ENCODE measurements around the gene EPHA2.

DNA sequence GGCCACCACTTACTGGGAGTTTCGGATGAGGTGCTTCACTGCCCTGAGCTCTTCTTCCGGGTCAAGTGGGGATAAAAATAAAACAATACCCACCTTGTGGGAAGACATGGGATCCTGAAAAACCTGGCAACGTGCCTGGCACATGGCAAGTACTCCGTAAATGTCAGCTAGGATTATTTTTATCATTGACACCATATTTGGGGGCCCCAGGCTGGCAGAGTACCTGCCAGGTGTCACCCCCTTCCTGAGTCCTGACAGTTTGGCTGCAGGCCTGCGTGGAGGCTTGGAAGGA lies 9.2 kb upstream of the EPHA2 start:
- TF ChIP-seq, protein P1, sequence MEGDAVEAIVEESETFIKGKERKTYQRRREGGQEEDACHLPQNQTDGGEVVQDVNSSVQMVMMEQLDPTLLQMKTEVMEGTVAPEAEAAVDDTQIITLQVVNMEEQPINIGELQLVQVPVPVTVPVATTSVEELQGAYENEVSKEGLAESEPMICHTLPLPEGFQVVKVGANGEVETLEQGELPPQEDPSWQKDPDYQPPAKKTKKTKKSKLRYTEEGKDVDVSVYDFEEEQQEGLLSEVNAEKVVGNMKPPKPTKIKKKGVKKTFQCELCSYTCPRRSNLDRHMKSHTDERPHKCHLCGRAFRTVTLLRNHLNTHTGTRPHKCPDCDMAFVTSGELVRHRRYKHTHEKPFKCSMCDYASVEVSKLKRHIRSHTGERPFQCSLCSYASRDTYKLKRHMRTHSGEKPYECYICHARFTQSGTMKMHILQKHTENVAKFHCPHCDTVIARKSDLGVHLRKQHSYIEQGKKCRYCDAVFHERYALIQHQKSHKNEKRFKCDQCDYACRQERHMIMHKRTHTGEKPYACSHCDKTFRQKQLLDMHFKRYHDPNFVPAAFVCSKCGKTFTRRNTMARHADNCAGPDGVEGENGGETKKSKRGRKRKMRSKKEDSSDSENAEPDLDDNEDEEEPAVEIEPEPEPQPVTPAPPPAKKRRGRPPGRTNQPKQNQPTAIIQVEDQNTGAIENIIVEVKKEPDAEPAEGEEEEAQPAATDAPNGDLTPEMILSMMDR (IDR thresholded peaks at IDR 0.05; ENCODE audit: extremely low read depth in 1 of 2, insufficient read depth in 1 of 2, low read depth in 1 of 2, low read length in 2 of 2): no peak
- no peak for TF ChIP-seq EZH2 (IDR thresholded peaks at IDR 0.05; ENCODE audit: borderline replicate concordance, low read depth, low read length, severe bottlenecking)
- TF ChIP-seq POLR2A (IDR thresholded peaks at IDR 0.05; ENCODE audit: low read depth, low read length): no peak
- TF ChIP-seq, protein P2, sequence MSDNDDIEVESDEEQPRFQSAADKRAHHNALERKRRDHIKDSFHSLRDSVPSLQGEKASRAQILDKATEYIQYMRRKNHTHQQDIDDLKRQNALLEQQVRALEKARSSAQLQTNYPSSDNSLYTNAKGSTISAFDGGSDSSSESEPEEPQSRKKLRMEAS (IDR thresholded peaks at IDR 0.05; ENCODE audit: insufficient read depth, insufficient read length): no peak
- TF ChIP-seq MYC (IDR thresholded peaks at IDR 0.05; ENCODE audit: low read depth, low read length): no peak
- no peak for TF ChIP-seq GATA2 (IDR thresholded peaks at IDR 0.05; ENCODE audit: insufficient read depth, insufficient read length, low read depth, low read length)

All from endothelial cell of umbilical vein (primary cell).